DND-41 (cell line): Measurements from ENCODE around the gene TTC39A.

ENCODE experiments used
- EZH2 ChIP-seq: IDR thresholded peaks from 3 replicates; pipeline ENCODE4 v1.6.1; 2012; ENCODE audit warnings: borderline replicate concordance, low read depth, mild to moderate bottlenecking, moderate library complexity, low read length, inconsistent platforms; ENCODE audit not compliant: severe bottlenecking
- TF ChIP-seq, protein P1 (sequence below): IDR thresholded peaks from 2 replicates; pipeline ENCODE4 v1.5.1; 2012; ENCODE audit warnings: borderline replicate concordance, low read length, moderate library complexity, mild to moderate bottlenecking; ENCODE audit not compliant: poor library complexity, severe bottlenecking; ENCODE audit errors: extremely low read depth

DNA sequence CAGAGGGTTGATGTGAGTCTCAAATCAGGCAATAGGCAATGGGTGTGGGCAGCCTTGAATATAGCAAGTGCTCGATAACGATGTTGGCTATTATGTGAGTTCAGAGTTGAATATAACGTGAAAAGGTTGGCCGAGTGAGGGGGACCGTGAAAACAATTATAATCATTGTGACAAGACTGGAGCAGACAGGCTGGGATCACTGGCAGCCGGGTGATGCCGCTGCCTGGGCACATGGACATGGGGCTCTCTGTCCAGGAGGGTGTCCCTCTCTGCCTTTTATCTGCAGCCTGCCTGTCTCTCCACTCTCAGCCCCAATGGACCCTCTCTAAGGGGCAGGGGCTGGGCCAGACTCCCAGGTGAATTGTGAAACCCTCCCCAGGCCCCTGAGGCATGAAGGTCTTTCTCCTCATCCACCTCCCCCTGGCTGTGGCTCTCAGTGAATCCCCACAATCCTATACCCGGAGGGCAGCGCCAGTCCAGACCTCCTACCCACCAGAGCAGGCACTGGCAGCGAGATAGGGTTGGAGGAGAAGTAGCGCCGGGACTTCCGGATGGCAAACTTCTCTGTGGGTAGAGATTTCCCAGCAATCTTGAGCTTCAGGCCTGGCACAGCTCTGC is 36.4 kb downstream of the TTC39A start:
- no peak for TF ChIP-seq EZH2
- TF ChIP-seq, protein P1, sequence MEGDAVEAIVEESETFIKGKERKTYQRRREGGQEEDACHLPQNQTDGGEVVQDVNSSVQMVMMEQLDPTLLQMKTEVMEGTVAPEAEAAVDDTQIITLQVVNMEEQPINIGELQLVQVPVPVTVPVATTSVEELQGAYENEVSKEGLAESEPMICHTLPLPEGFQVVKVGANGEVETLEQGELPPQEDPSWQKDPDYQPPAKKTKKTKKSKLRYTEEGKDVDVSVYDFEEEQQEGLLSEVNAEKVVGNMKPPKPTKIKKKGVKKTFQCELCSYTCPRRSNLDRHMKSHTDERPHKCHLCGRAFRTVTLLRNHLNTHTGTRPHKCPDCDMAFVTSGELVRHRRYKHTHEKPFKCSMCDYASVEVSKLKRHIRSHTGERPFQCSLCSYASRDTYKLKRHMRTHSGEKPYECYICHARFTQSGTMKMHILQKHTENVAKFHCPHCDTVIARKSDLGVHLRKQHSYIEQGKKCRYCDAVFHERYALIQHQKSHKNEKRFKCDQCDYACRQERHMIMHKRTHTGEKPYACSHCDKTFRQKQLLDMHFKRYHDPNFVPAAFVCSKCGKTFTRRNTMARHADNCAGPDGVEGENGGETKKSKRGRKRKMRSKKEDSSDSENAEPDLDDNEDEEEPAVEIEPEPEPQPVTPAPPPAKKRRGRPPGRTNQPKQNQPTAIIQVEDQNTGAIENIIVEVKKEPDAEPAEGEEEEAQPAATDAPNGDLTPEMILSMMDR: no peak
